ENCODE data around the gene CACNA1H. TPM values are rescaled to one million over a fixed set of nuclear protein-coding genes. Genes with fewer than 3 reads are reported as not detected.

Gene CACNA1H
- total and polyA plus RNA-seq, 2 of the 4 experiments (the other 2 are of a cell fraction): 1.6 to 5.8 TPM

DNA sequence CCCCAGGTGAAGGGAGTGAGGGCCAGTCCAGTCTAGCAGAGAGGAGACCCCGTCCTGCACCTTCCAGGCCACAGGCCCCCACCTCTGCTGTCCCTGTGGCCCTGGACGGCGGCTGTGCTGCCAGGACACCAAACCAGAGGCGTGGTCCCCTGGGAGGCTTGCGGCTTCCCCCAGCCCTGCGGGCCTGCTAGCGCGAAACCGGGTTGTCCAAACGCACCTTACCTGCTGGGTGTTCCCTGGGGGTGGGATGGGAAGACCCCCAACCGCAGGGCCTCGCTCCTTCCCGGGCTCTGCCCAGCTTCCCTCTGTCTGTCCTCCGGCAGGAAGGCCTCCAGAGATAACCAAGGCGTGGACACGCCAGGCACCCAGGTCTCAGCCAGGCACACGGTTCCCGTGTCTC is 19.6 kb upstream of the CACNA1H start:
- dilution Hi-C loops (cut with HindIII; ENCODE audit: low sequenced_read_pairs, unreplicated experiment): no loop called here
- H2BK120ac ChIP-seq (ENCODE audit: low read depth, low read length): no peak overlapping the region

More for the DNA sequence above, 19.6 kb upstream of the CACNA1H start:
- Histone ChIP-seq H3K56ac (ENCODE audit: extremely low read depth, insufficient read depth, low read length) (no peak overlapping the region), H3K14ac (replicated peaks; ENCODE audit: low read depth, low read length) (no peak overlapping the region), H3K79me1 (ENCODE audit: low read depth in 1 of 2, low read length in 2 of 2) (no peaks in the 10 kb centered on the region), H3K23ac (ENCODE audit: low read depth, low read length) (no peak overlapping the region), H3K18ac (ENCODE audit: low read depth, low read length) (no peak overlapping the region), H3K4ac (ENCODE audit: low read depth, low read length) (no peak overlapping the region), H2AK9ac (replicated peaks; ENCODE audit: low read depth, low read length, poor library complexity) (no peak overlapping the region), H4K5ac (ENCODE audit: low read depth, low read length) (no peak overlapping the region), H3K36me3 (ENCODE audit: control insufficient read depth, insufficient read depth, low read length) (no peaks in the 10 kb centered on the region), H4K20me1 (ENCODE audit: insufficient read depth, low read length) (no peaks in the 10 kb centered on the region), H2AK5ac (ENCODE audit: low read depth, low read length) (no peak overlapping the region), H3K9me3 (ENCODE audit: control insufficient read depth, insufficient read depth, low read length) (no peaks in the 10 kb centered on the region), H3K4me2 (ENCODE audit: low read depth, low read length) (no peak overlapping the region), H2BK5ac (ENCODE audit: low read depth, low read length, poor library complexity, severe bottlenecking) (no peak overlapping the region), H3K4me1 (ENCODE audit: control insufficient read depth, insufficient read depth, low read length) (no peaks in the 10 kb centered on the region), H3K27me3 (ENCODE audit: control insufficient read depth, insufficient read depth, low read length) (peaks cover 14% of the 10 kb centered on the region; the same call in 1 of the 2 replicates), H2BK20ac (ENCODE audit: low read depth, low read length) (no peak overlapping the region), H3K27ac (ENCODE audit: insufficient read depth, low read length) (no peak overlapping the region), H4K8ac (ENCODE audit: low read depth in 2 of 2, low read length in 2 of 2) (no peak overlapping the region), H2AFZ (replicated peaks; ENCODE audit: low read length, poor library complexity) (no peak overlapping the region), H4K91ac (ENCODE audit: insufficient read depth, low read depth, low read length) (no peak overlapping the region), H2BK15ac (ENCODE audit: low read depth, low read length) (no peak overlapping the region), H3K4me3 (ENCODE audit: insufficient read depth, low read depth, low read length) (no peak overlapping the region), H3K9me1 (ENCODE audit: insufficient read depth, low read length) (no peaks in the 10 kb centered on the region), H3K9ac (ENCODE audit: low read depth, low read length) (no peak overlapping the region)
- BruUV-seq (replicated peaks): no TSS peak
- 64% methylated on average over 9 of the region's 18 CpGs; no CpG with 5 or more reads in 1 of the 2 experiments for WGBS, 2 experiments (ENCODE audit: extremely low coverage in 2 of 2, insufficient read length in 1 of 2)
- in situ Hi-C loops (cut with MboI; ENCODE audit: low sequenced_read_pairs) (no loop called here), intact Hi-C loops (cut with micrococcal nuclease) (no loop called here)
- TF ChIP-seq MAZ (IDR thresholded peaks at IDR 0.05; ENCODE audit: borderline replicate concordance, low read depth, low read length) (no peak), SMC3 (IDR thresholded peaks at IDR 0.05; ENCODE audit: low read depth, low read length) (no peak), CHD1 (IDR thresholded peaks at IDR 0.05; ENCODE audit: low read depth, low read length) (no peak), MXI1 (IDR thresholded peaks at IDR 0.05; ENCODE audit: borderline replicate concordance, low read depth, low read length) (no peak), BHLHE40 (IDR thresholded peaks at IDR 0.05; ENCODE audit: low read depth, low read length) (no peak), CEBPB (IDR thresholded peaks at IDR 0.05; ENCODE audit: low read depth, low read length) (no peak), RCOR1 (IDR thresholded peaks at IDR 0.05; ENCODE audit: insufficient replicate concordance, low read length) (no peak), FOS (IDR thresholded peaks at IDR 0.05; ENCODE audit: low read depth, low read length) (no peak), NFE2L2 (IDR thresholded peaks at IDR 0.05; ENCODE audit: low read depth, low read length) (no peak), POLR2A (IDR thresholded peaks at IDR 0.05; ENCODE audit: low read depth, low read length) (no peak), RAD21 (IDR thresholded peaks at IDR 0.05; ENCODE audit: low read length) (no peak), RFX5 (IDR thresholded peaks at IDR 0.05; ENCODE audit: low read depth, low read length) (no peak)
- TF ChIP-seq, protein P1, sequence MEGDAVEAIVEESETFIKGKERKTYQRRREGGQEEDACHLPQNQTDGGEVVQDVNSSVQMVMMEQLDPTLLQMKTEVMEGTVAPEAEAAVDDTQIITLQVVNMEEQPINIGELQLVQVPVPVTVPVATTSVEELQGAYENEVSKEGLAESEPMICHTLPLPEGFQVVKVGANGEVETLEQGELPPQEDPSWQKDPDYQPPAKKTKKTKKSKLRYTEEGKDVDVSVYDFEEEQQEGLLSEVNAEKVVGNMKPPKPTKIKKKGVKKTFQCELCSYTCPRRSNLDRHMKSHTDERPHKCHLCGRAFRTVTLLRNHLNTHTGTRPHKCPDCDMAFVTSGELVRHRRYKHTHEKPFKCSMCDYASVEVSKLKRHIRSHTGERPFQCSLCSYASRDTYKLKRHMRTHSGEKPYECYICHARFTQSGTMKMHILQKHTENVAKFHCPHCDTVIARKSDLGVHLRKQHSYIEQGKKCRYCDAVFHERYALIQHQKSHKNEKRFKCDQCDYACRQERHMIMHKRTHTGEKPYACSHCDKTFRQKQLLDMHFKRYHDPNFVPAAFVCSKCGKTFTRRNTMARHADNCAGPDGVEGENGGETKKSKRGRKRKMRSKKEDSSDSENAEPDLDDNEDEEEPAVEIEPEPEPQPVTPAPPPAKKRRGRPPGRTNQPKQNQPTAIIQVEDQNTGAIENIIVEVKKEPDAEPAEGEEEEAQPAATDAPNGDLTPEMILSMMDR (conservative IDR thresholded peaks at IDR 0.05; ENCODE audit: low read depth, low read length): no peak
- TF ChIP-seq, protein P2, sequence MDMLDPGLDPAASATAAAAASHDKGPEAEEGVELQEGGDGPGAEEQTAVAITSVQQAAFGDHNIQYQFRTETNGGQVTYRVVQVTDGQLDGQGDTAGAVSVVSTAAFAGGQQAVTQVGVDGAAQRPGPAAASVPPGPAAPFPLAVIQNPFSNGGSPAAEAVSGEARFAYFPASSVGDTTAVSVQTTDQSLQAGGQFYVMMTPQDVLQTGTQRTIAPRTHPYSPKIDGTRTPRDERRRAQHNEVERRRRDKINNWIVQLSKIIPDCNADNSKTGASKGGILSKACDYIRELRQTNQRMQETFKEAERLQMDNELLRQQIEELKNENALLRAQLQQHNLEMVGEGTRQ (IDR thresholded peaks at IDR 0.05; ENCODE audit: low read depth, low read length): no peak
- ChIA-PET POLR2A (ENCODE audit: unreplicated experiment) (no interaction called here), CTCF (no interaction called here)
- no peak for ATAC-seq (ENCODE audit: low read depth)
- no peak for DNase-seq
